GM04504 (cell line): ENCODE measurements around the gene KRTAP1-3.
A peak's percentile ranks its signal among the peaks of the same experiment; 100 is the strongest.
"Not testable (repeated sequence)": the region's sequence is repeated elsewhere in the genome, so short reads cannot be mapped to it uniquely, and the experiment has no call there.

ENCODE experiments used
- DNase-seq: peaks from one replicate; pipeline ENCODE4 v3.0.0-alpha.2; 2012; ENCODE audit warnings: low read depth

The KRTAP1-3 gene

DNA sequence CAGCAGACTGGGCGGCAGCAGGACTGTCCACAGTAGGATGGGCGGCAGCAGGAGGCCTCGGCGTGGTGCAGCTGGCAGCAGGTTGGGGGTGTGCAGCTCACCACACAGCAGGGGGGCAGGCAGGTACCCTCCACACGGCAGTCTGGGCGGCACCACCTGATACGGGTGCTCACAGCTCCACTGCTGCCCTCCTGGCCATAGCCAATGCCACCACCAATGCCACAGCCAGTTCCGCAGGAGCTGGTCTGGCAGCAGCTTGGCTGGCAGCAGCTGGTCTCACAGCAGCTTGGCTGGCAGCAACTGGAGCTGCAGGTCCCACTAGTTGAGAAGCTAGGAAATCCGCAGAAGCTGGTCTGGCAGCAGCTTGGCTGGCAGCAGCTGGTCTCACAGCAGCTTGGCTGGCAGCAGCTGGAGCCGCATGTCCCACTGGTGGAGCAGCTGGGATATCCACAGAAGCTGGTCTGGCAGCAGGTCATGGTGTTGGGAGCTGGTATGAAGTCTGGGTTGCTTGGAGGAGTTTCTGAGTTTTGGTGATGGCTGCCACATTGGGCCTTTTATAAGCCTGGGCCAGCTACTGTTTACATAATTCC, at the start of gene KRTAP1-3:
KRTAP1-3 (minus strand) TSS at position 529 of the 590 bp plus-strand sequence; CDS start at position 476, 53 bp downstream.
- DNase-seq = not testable (repeated sequence)

GRCh38 chr17:41084100-41084856, 49.6 kb upstream of the KRTAP1-3 start, which contains the start of gene KRTAP4-7:
Gene KRTAP4-7, plus strand, starts transcription at chr17:41084150. Its CDS starts 57 bp downstream, at chr17:41084207.
- DNase-seq = not testable (repeated sequence)

GRCh38 chr17:41083427-41083826, 48.8 kb upstream of the KRTAP1-3 start:
- not testable (repeated sequence) for DNase-seq

- no peak for DNase-seq
Observed at GRCh38 chr17:41082626-41083025, 48.0 kb upstream of the KRTAP1-3 start.

- no peak for DNase-seq
Observed at GRCh38 chr17:41076788-41077187, 42.1 kb upstream of the KRTAP1-3 start.

- DNase-seq = no peak
Observed at GRCh38 chr17:41073676-41074075, 39.0 kb upstream of the KRTAP1-3 start.

- no peak for DNase-seq
Observed at GRCh38 chr17:41071606-41072360, 37.1 kb upstream of the KRTAP1-3 start.

DNA sequence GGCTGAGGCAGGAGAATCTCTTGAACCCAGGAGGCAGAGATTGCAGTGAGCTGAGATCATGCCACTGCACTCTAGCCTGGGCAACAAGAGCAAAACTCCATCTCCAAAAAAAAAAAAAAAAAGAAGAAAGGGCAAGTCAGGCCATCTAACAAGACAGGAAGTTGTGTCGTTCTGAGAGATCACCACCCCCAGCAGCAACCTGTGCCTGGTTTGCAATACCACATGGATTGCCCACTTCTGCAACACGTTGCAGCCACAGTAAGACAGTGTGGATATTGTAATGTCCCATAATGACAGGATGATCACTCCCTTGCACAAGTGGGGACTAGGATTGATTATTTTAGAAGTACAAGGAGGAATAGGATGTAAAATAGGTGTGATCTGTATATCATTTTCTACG, 34.4 kb upstream of the KRTAP1-3 start:
- no peak for DNase-seq

- peak; percentile 74 for DNase-seq
Observed at GRCh38 chr17:41067281-41067680, 32.6 kb upstream of the KRTAP1-3 start.

- DNase-seq = peak; percentile 80
Observed at GRCh38 chr17:41065829-41066624, 31.4 kb upstream of the KRTAP1-3 start, which contains the start of gene KRTAP2-4. Gene KRTAP2-4, minus strand, starts transcription at chr17:41065879. Its CDS starts 34 bp downstream, at chr17:41065845.

DNA sequence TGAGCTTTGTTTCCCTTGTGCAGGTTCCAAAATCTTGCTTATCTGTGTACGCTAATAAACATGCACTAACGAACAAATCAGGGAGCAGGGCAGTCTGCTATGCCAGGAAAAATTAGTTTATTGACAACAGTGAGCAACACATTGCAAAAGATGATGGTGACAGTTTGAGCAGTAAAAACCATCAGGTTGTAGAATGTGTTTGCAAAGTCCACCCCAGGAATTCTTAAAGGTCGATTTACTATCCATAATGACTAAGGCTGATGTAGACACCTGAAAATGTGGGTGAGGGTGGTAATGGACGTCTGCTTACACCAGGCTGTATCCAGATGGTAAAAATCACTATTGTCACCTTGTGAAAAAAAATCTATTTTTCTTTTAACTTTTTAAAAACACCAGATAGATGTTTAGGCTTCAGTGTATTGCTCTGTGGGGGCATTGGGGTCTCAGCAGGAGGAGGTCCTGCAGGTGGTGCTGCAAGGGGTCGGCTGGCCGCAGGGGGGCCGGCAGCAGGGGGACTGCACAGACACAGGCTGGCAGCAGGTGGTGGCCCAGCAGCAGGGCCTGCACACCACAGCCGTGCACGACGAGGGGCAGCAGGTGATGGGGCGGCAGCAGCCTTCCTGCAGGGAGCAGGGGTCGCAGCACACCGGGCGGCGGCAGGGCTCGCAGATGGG, 30.5 kb upstream of the KRTAP1-3 start:
- not testable (repeated sequence) for DNase-seq

DNA sequence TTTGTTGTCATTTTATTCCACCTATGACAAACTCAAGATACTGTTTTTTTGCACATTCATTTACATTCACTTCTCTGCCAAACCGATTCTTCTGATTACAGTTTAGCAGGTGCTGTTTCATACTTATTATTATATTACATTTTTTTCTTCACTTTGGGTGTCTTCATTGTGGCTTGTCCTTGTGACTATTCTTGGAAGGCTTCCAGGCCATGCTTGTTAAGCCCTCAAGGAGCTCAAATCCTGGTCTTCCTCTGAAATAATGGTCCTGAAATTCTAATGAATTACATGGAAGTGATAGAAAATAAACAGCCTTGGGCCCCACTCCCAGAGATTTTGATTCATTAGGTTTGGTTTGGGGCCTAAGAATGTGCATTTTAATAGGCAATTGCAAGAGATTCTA, 29.6 kb upstream of the KRTAP1-3 start:
- no peak for DNase-seq

DNA sequence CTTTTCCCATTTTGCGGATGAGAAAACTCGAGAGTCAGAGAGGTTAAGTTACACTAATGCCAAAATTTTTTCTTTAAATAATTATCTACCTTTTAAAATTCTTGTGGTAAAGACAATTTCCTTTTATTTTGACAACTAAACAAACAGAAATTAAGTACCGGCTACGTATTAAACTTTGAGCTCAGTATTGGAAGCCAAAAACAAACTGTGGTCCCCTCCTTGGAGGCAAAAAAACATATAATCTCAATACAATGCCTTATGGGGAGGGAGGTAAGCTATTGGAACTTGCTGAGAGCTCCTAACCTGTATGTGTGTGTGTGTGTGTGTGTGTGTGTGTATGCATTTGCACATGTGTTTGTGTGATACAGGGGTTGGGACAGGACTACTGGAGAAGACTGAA, 28.8 kb upstream of the KRTAP1-3 start:
- no peak for DNase-seq

DNA sequence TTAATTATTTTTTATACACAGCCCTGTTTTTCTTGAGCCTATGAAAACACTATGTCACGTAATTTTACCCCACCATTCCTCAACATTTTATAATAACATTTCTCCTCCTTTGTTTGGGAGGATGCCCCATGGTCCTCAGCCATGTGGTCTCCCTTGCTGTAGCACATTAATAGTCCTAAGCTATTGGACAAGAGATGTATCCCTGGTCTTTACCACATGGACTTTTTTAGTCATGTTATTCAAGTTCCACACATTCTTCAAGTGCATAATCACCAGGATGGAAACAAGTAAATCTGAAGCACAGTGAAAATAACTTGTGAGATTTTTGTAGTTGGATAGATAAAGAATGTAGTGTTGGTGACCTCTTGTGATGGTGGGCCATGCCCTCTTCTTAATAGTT, 27.3 kb upstream of the KRTAP1-3 start:
- peak; percentile 93 for DNase-seq

DNA sequence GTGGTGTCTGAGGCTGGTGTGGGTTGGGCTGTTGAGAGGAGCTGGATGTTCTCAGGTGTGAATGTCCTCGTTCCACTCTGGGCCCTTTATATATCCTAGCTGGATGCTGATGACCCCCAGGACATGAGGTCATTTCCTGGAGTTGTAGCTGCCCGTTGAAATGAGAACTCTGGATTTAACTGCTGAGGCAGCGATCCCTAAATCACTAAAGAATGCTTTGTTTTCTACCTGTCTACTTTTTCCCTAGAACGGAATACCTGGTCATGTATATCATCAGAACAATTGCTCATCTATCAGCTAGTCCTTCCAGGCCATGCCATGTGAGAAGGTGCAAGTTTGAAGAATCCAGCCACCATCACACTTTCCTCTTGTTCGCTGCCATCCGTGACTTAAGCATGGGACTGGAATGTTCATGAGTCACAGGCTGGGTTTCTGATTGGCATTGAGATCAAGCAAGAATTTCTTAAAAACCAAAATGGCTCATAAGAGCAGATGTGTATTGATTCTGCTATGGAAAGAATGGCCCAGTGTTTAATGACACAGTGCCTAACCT, 25.5 kb upstream of the KRTAP1-3 start, which contains the start of gene KRTAP2-3:
KRTAP2-3 (minus strand) TSS at position 63 of the 553 bp plus-strand sequence. CDS start 64 bp downstream, outside the sequence.
- DNase-seq = peak; percentile 86

GRCh38 chr17:41059276-41060051, 24.8 kb upstream of the KRTAP1-3 start:
- peak; percentile 89 for DNase-seq

GRCh38 chr17:41058741-41059140, 24.1 kb upstream of the KRTAP1-3 start:
- no peak for DNase-seq

- no peak for DNase-seq
Observed at GRCh38 chr17:41057547-41057946, 22.9 kb upstream of the KRTAP1-3 start.

GRCh38 chr17:41055130-41055529, 20.5 kb upstream of the KRTAP1-3 start, which contains the start of gene KRTAP2-2:
Gene KRTAP2-2, minus strand, starts transcription at chr17:41055230. Its CDS starts 19 bp downstream, at chr17:41055211.
- DNase-seq = not testable (repeated sequence)

DNA sequence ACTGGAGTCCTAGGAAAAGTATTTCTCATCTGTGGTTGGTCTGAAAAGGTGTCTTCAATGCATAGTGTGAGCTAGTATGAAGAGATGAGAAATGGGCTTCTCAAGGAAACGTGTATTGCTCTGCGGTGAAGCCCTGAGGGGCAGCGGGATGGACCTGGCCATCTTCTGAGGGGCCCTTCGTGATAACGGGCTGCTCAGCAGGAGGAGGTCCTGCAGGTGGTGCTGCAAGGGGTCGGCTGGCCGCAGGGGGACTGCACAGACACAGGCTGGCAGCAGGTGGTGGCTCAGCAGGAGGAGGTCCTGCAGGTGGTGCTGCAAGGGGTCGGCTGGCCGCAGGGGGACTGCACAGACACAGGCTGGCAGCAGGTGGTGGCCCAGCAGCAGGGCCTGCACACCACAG, 19.9 kb upstream of the KRTAP1-3 start:
- not testable (repeated sequence) for DNase-seq
